ENCODE data around the gene AVPR2.

- no peak for TF ChIP-seq POLR2A (IDR thresholded peaks at IDR 0.05; ENCODE audit: low read length)
- TF ChIP-seq GATA1 (IDR thresholded peaks at IDR 0.05; ENCODE audit: low read depth, low read length), result no peak
Observed at GRCh38 chrX:153926858-153927671, 22.6 kb downstream of the AVPR2 start.
